Activated T-cell treated with anti-CD3 and anti-CD28 coated beads, Interleukin-2, amount 50 U/mL, for 72 hours (primary cell): ENCODE results near the gene TRIM29. TPM values are rescaled to one million over a fixed set of nuclear protein-coding genes. Genes with fewer than 3 reads are reported as not detected.
A peak's percentile ranks its signal among the peaks of the same experiment; 100 is the strongest.

Experiments used
- ATAC-seq, 2 donors: fragments of 150-1000 bp; cut with Tn5 transposase; replicated peaks in 1 of 2; 2 replicates each; pipeline ENCODE4 v1.10.0; 2021; ENCODE audit warnings: moderate library complexity in 2 of 2, mild to moderate bottlenecking in 1 of 2
- DNase-seq, 2 donors: peaks; one replicate each; pipeline ENCODE4 v3.0.0; 2021 to 2022; ENCODE audit warnings: mixed read lengths in 1 of 2
- H3K27ac Mint-ChIP-seq: one replicate; pipeline ENCODE4 v1.8.0; 2022; ENCODE audit warnings: mild to moderate bottlenecking, moderate library complexity, mixed read lengths
- H3K27me3 Mint-ChIP-seq: one replicate; pipeline ENCODE4 v1.8.0; 2022; ENCODE audit warnings: low read depth, mixed read lengths
- H3K36me3 Mint-ChIP-seq, 2 donors: one replicate each; pipeline ENCODE4 v1.8.0; 2022; ENCODE audit warnings: mixed read lengths in 2 of 2, mild to moderate bottlenecking in 1 of 2; ENCODE audit not compliant: insufficient read depth in 2 of 2
- H3K4me1 Mint-ChIP-seq: one replicate; pipeline ENCODE4 v1.8.0; 2022; ENCODE audit warnings: low read depth, mixed read lengths
- H3K4me3 Mint-ChIP-seq, 2 donors: one replicate each; pipeline ENCODE4 v1.8.0; 2022; ENCODE audit warnings: mild to moderate bottlenecking in 2 of 2, mixed read lengths in 2 of 2, moderate library complexity in 2 of 2
- H3K9me3 Mint-ChIP-seq, 2 donors: one replicate each; pipeline ENCODE4 v1.8.0; 2022; ENCODE audit warnings: mixed read lengths in 2 of 2
- total RNA-seq, 2 donors: library from RNA; stranded (reverse); gene quantifications; one replicate each; pipeline ENCODE4 v1.2.3, GENCODE V29; 2022

Gene TRIM29
- total RNA-seq, 2 donors from 2014 or later: not detected

GRCh38 chr11:120079750-120080610 is 57.9 kb downstream of the TRIM29 start:
- ATAC-seq: peak in 1 of 2 donors; percentile 32
- Mint-ChIP-seq H3K9me3 (peaks cover 0 to 17% of the 10 kb centered on the region in 2 donors), H3K27me3 (peaks cover 12% of the 10 kb centered on the region), H3K36me3 (peaks cover 10 to 17% of the 10 kb centered on the region in 2 donors), H3K4me1 (no peaks in the 10 kb centered on the region), H3K4me3 (no peak overlapping the region), H3K27ac (no peak overlapping the region)
- peak; percentile 14 to 26 for DNase-seq

GRCh38 chr11:120078397-120078796 is 59.5 kb downstream of the TRIM29 start:
- H3K36me3 Mint-ChIP-seq: peaks cover 9 to 13% of the 10 kb centered on the region in 2 donors
- H3K27ac Mint-ChIP-seq: no peak overlapping the region
- H3K9me3 Mint-ChIP-seq: peaks cover 0 to 13% of the 10 kb centered on the region in 2 donors
- DNase-seq: no peak
- H3K4me1 Mint-ChIP-seq: no peaks in the 10 kb centered on the region
- ATAC-seq: no peak
- H3K4me3 Mint-ChIP-seq: no peak overlapping the region
- H3K27me3 Mint-ChIP-seq: peaks cover 12% of the 10 kb centered on the region

- Mint-ChIP-seq H3K9me3 (no peaks in the 10 kb centered on the region), H3K27me3 (peaks cover 3% of the 10 kb centered on the region), H3K36me3 (no peaks in the 10 kb centered on the region), H3K27ac (no peak overlapping the region), H3K4me3 (no peak overlapping the region), H3K4me1 (no peaks in the 10 kb centered on the region)
- DNase-seq (no peak), ATAC-seq (no peak)
Measured at GRCh38 chr11:120074076-120074475, 63.8 kb downstream of the TRIM29 start.

- no peak for ATAC-seq
- Mint-ChIP-seq H3K4me1 (no peaks in the 10 kb centered on the region), H3K27me3 (peaks cover 11% of the 10 kb centered on the region), H3K9me3 (no peaks in the 10 kb centered on the region), H3K36me3 (no peaks in the 10 kb centered on the region), H3K4me3 (no peak overlapping the region), H3K27ac (no peak overlapping the region)
- DNase-seq: no peak
Measured at GRCh38 chr11:120073196-120073595, 64.7 kb downstream of the TRIM29 start.

- no peaks in the 10 kb centered on the region for H3K4me1 Mint-ChIP-seq
- peaks cover 18% of the 10 kb centered on the region for H3K27me3 Mint-ChIP-seq
- DNase-seq (no peak), ATAC-seq (no peak)
- no peak overlapping the region for H3K4me3 Mint-ChIP-seq
- no peaks in the 10 kb centered on the region for H3K9me3 Mint-ChIP-seq
- no peaks in the 10 kb centered on the region for H3K36me3 Mint-ChIP-seq
- no peak overlapping the region for H3K27ac Mint-ChIP-seq
Measured at GRCh38 chr11:120068114-120068573, 69.8 kb downstream of the TRIM29 start.

GRCh38 chr11:120067438-120068113 is 70.3 kb downstream of the TRIM29 start:
- Mint-ChIP-seq H3K4me3 (no peak overlapping the region), H3K27me3 (peaks cover 18% of the 10 kb centered on the region), H3K36me3 (no peaks in the 10 kb centered on the region), H3K4me1 (no peaks in the 10 kb centered on the region), H3K27ac (no peak overlapping the region), H3K9me3 (no peaks in the 10 kb centered on the region)
- ATAC-seq: peak in 1 of 2 donors; percentile 41
- no peak for DNase-seq

- no peaks in the 10 kb centered on the region for H3K4me1 Mint-ChIP-seq
- peaks cover 18% of the 10 kb centered on the region for H3K27me3 Mint-ChIP-seq
- H3K27ac Mint-ChIP-seq: no peak overlapping the region
- H3K4me3 Mint-ChIP-seq: no peak overlapping the region
- ATAC-seq (no peak), DNase-seq (no peak)
- H3K36me3 Mint-ChIP-seq: no peaks in the 10 kb centered on the region
- H3K9me3 Mint-ChIP-seq: no peaks in the 10 kb centered on the region
Measured at GRCh38 chr11:120066738-120067437, 71.0 kb downstream of the TRIM29 start.

- no peaks in the 10 kb centered on the region for H3K4me1 Mint-ChIP-seq
- no peak overlapping the region for H3K27ac Mint-ChIP-seq
- no peak overlapping the region for H3K4me3 Mint-ChIP-seq
- H3K27me3 Mint-ChIP-seq: peaks cover 18% of the 10 kb centered on the region
- DNase-seq (no peak), ATAC-seq (no peak)
- no peaks in the 10 kb centered on the region for H3K9me3 Mint-ChIP-seq
- no peaks in the 10 kb centered on the region for H3K36me3 Mint-ChIP-seq
Measured at GRCh38 chr11:120065876-120066275, 72.0 kb downstream of the TRIM29 start.

- no peak for DNase-seq
- Mint-ChIP-seq H3K27me3 (peaks cover 18% of the 10 kb centered on the region), H3K4me1 (no peaks in the 10 kb centered on the region), H3K4me3 (no peak overlapping the region), H3K9me3 (no peaks in the 10 kb centered on the region), H3K27ac (no peak overlapping the region), H3K36me3 (no peaks in the 10 kb centered on the region)
- ATAC-seq: no peak
Measured at GRCh38 chr11:120065176-120065575, 72.7 kb downstream of the TRIM29 start.

- Mint-ChIP-seq H3K4me1 (no peaks in the 10 kb centered on the region), H3K9me3 (no peaks in the 10 kb centered on the region), H3K4me3 (no peak overlapping the region), H3K36me3 (no peaks in the 10 kb centered on the region), H3K27ac (no peak overlapping the region), H3K27me3 (peaks cover 18% of the 10 kb centered on the region)
- no peak for DNase-seq
- ATAC-seq: no peak
Measured at GRCh38 chr11:120064341-120064740, 73.6 kb downstream of the TRIM29 start.

GRCh38 chr11:120063686-120064340 is 74.1 kb downstream of the TRIM29 start:
- Mint-ChIP-seq H3K4me1 (no peaks in the 10 kb centered on the region), H3K36me3 (no peaks in the 10 kb centered on the region), H3K27ac (no peak overlapping the region), H3K4me3 (no peak overlapping the region), H3K27me3 (peaks cover 13% of the 10 kb centered on the region), H3K9me3 (no peaks in the 10 kb centered on the region)
- ATAC-seq (no peak), DNase-seq (no peak)

- Mint-ChIP-seq H3K27ac (no peak overlapping the region), H3K4me3 (no peak overlapping the region), H3K4me1 (no peaks in the 10 kb centered on the region), H3K9me3 (no peaks in the 10 kb centered on the region), H3K27me3 (peaks cover under 1% of the 10 kb centered on the region), H3K36me3 (no peaks in the 10 kb centered on the region)
- ATAC-seq (no peak), DNase-seq (no peak)
Measured at GRCh38 chr11:120062561-120062930, 75.4 kb downstream of the TRIM29 start.
